ENCODE results near the gene HINT3.

DNA sequence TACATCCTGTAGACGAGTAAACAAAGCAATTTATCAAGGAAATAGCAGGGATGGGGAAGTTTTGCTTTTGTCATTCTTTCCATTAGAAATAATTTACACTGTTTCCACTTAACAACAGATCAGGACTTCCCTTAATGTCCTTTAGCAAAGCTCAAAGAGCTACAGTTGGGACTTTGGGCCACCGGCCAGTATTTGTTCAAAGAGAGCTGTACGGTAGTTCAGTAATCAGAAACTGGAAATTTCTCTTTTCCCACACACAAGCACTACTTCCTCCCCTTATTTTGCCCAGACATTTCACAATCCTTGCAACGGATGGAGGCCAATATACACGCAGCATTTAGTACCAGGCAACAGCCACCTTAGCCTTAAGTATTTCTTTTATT lies 12.1 kb upstream of the HINT3 start:
- TF ChIP-seq, protein P1, sequence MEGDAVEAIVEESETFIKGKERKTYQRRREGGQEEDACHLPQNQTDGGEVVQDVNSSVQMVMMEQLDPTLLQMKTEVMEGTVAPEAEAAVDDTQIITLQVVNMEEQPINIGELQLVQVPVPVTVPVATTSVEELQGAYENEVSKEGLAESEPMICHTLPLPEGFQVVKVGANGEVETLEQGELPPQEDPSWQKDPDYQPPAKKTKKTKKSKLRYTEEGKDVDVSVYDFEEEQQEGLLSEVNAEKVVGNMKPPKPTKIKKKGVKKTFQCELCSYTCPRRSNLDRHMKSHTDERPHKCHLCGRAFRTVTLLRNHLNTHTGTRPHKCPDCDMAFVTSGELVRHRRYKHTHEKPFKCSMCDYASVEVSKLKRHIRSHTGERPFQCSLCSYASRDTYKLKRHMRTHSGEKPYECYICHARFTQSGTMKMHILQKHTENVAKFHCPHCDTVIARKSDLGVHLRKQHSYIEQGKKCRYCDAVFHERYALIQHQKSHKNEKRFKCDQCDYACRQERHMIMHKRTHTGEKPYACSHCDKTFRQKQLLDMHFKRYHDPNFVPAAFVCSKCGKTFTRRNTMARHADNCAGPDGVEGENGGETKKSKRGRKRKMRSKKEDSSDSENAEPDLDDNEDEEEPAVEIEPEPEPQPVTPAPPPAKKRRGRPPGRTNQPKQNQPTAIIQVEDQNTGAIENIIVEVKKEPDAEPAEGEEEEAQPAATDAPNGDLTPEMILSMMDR (IDR thresholded peaks at IDR 0.05; ENCODE audit: low read length): no peak
- no peak for TF ChIP-seq EZH2 (IDR thresholded peaks at IDR 0.05; ENCODE audit: borderline replicate concordance, low read length)

Measured in OCI-LY1 (cell line).